Measurements from ENCODE around the gene SLC24A3.

SLC24A3 gene

GRCh38 chr20:19528286-19529030, 316.0 kb downstream of the SLC24A3 start:
- no peak for DNase-seq (ENCODE audit: low read depth in 2 of 2, low spot score in 1 of 2)

- no peak for DNase-seq (ENCODE audit: low read depth in 2 of 2, low spot score in 1 of 2)
These were observed 317.6 kb downstream of the SLC24A3 start for GRCh38 chr20:19530006-19530405.

- no peak for DNase-seq (ENCODE audit: low read depth in 2 of 2, low spot score in 1 of 2)
These were observed 319.0 kb downstream of the SLC24A3 start for GRCh38 chr20:19531446-19531845.

- no peak for DNase-seq (ENCODE audit: low read depth in 2 of 2, low spot score in 1 of 2)
These were observed 326.1 kb downstream of the SLC24A3 start for GRCh38 chr20:19538556-19538955.

GRCh38 chr20:19539191-19539590, 326.7 kb downstream of the SLC24A3 start:
- DNase-seq (ENCODE audit: low read depth in 2 of 2, low spot score in 1 of 2) = no peak

GRCh38 chr20:19540392-19540791, 327.9 kb downstream of the SLC24A3 start:
- DNase-seq (ENCODE audit: low read depth in 2 of 2, low spot score in 1 of 2) = no peak

GRCh38 chr20:19543101-19543500, 330.7 kb downstream of the SLC24A3 start:
- no peak for DNase-seq (ENCODE audit: low read depth in 2 of 2, low spot score in 1 of 2)

GRCh38 chr20:19544684-19545083, 332.2 kb downstream of the SLC24A3 start:
- no peak for DNase-seq (ENCODE audit: low read depth in 2 of 2, low spot score in 1 of 2)

- DNase-seq (ENCODE audit: low read depth in 2 of 2, low spot score in 1 of 2) = no peak
These were observed 334.2 kb downstream of the SLC24A3 start for GRCh38 chr20:19546648-19547047.

GRCh38 chr20:19547547-19547946, 335.1 kb downstream of the SLC24A3 start:
- no peak for DNase-seq (ENCODE audit: low read depth in 2 of 2, low spot score in 1 of 2)

- DNase-seq (ENCODE audit: low read depth in 2 of 2, low spot score in 1 of 2) = no peak
These were observed 337.5 kb downstream of the SLC24A3 start for GRCh38 chr20:19549896-19550295.

- DNase-seq (ENCODE audit: low read depth in 2 of 2, low spot score in 1 of 2) = no peak
These were observed 340.1 kb downstream of the SLC24A3 start for GRCh38 chr20:19552221-19553180.

- DNase-seq (ENCODE audit: low read depth in 2 of 2, low spot score in 1 of 2) = no peak
These were observed 342.2 kb downstream of the SLC24A3 start for GRCh38 chr20:19554666-19555065.

GRCh38 chr20:19555726-19556125, 343.3 kb downstream of the SLC24A3 start:
- DNase-seq (ENCODE audit: low read depth in 2 of 2, low spot score in 1 of 2) = no peak

GRCh38 chr20:19557291-19557690, 344.8 kb downstream of the SLC24A3 start:
- no peak for DNase-seq (ENCODE audit: low read depth in 2 of 2, low spot score in 1 of 2)

GRCh38 chr20:19560881-19561480, 348.5 kb downstream of the SLC24A3 start:
- DNase-seq (ENCODE audit: low read depth in 2 of 2, low spot score in 1 of 2) = no peak

GRCh38 chr20:19562426-19562825, 350.0 kb downstream of the SLC24A3 start:
- DNase-seq (ENCODE audit: low read depth in 2 of 2, low spot score in 1 of 2) = no peak

- no peak for DNase-seq (ENCODE audit: low read depth in 2 of 2, low spot score in 1 of 2)
These were observed 351.8 kb downstream of the SLC24A3 start for GRCh38 chr20:19564261-19564660.

- DNase-seq (ENCODE audit: low read depth in 2 of 2, low spot score in 1 of 2) = no peak
These were observed 353.3 kb downstream of the SLC24A3 start for GRCh38 chr20:19565736-19566135.

- DNase-seq (ENCODE audit: low read depth in 2 of 2, low spot score in 1 of 2) = no peak
These were observed 353.9 kb downstream of the SLC24A3 start for GRCh38 chr20:19566226-19566945.

GRCh38 chr20:19568128-19568527, 355.7 kb downstream of the SLC24A3 start:
- no peak for DNase-seq (ENCODE audit: low read depth in 2 of 2, low spot score in 1 of 2)
